ENCODE data around the gene TRABD2B. TPM values are rescaled to one million over a fixed set of nuclear protein-coding genes. Genes with fewer than 3 reads are reported as not detected.

Gene TRABD2B
- polyA plus RNA-seq, 1 donor from 2014 or later = not detected

- Mint-ChIP-seq H3K9me3 (no peaks in the 10 kb centered on the region), H3K4me3 (no peak overlapping the region), H3K36me3 (peaks cover 1% of the 10 kb centered on the region), H3K4me1 (no peaks in the 10 kb centered on the region), H3K27me3 (peaks cover 2% of the 10 kb centered on the region), H3K27ac (no peak overlapping the region)
Observed at GRCh38 chr1:48027533-48027835, 30.3 kb upstream of the TRABD2B start.

GRCh38 chr1:48026701-48027532, 29.7 kb upstream of the TRABD2B start:
- no peaks in the 10 kb centered on the region for H3K9me3 Mint-ChIP-seq
- H3K4me1 Mint-ChIP-seq = peaks cover 0 to 2% (median 0%) of the 10 kb centered on the region in 3 donors

GRCh38 chr1:48026275-48026674, 29.1 kb upstream of the TRABD2B start:
- Mint-ChIP-seq H3K27me3 (peaks cover 2% of the 10 kb centered on the region), H3K27ac (no peak overlapping the region), H3K4me1 (peaks cover 0 to 2% (median 0%) of the 10 kb centered on the region in 3 donors), H3K4me3 (no peak overlapping the region), H3K36me3 (peaks cover 1% of the 10 kb centered on the region), H3K9me3 (no peaks in the 10 kb centered on the region)

More at GRCh38 chr1:48026701-48027532, 29.7 kb upstream of the TRABD2B start:
- H3K27me3 Mint-ChIP-seq = peaks cover 2% of the 10 kb centered on the region
- H3K36me3 Mint-ChIP-seq = peaks cover 1% of the 10 kb centered on the region
- no peak overlapping the region for H3K4me3 Mint-ChIP-seq
- H3K27ac Mint-ChIP-seq = no peak overlapping the region

- H3K4me1 Mint-ChIP-seq = peaks cover 0 to 2% (median 0%) of the 10 kb centered on the region in 3 donors
- H3K9me3 Mint-ChIP-seq = no peaks in the 10 kb centered on the region
- H3K36me3 Mint-ChIP-seq = peaks cover 1% of the 10 kb centered on the region
- no peak overlapping the region for H3K4me3 Mint-ChIP-seq
- peaks cover 8% of the 10 kb centered on the region for H3K27me3 Mint-ChIP-seq
- H3K27ac Mint-ChIP-seq = peak overlapping the region in 1 of 3 donors; percentile 41
Observed at GRCh38 chr1:48025076-48025475, 27.9 kb upstream of the TRABD2B start.

GRCh38 chr1:48023488-48023887, 26.3 kb upstream of the TRABD2B start:
- H3K36me3 Mint-ChIP-seq = no peaks in the 10 kb centered on the region
- H3K9me3 Mint-ChIP-seq = no peaks in the 10 kb centered on the region
- H3K4me3 Mint-ChIP-seq = no peak overlapping the region
- H3K27ac Mint-ChIP-seq = no peak overlapping the region
- H3K4me1 Mint-ChIP-seq = peaks cover 0 to 2% (median 0%) of the 10 kb centered on the region in 3 donors
- H3K27me3 Mint-ChIP-seq = peaks cover 8% of the 10 kb centered on the region

GRCh38 chr1:48022306-48022705, 25.1 kb upstream of the TRABD2B start:
- H3K36me3 Mint-ChIP-seq = no peaks in the 10 kb centered on the region
- no peaks in the 10 kb centered on the region for H3K9me3 Mint-ChIP-seq
- H3K4me1 Mint-ChIP-seq = peaks cover 0 to 2% (median 0%) of the 10 kb centered on the region in 3 donors
- H3K27me3 Mint-ChIP-seq = peaks cover 8% of the 10 kb centered on the region
- H3K4me3 Mint-ChIP-seq = no peak overlapping the region
- no peak overlapping the region for H3K27ac Mint-ChIP-seq

GRCh38 chr1:48021792-48022191, 24.6 kb upstream of the TRABD2B start:
- Mint-ChIP-seq H3K36me3 (no peaks in the 10 kb centered on the region), H3K27me3 (peaks cover 8% of the 10 kb centered on the region), H3K4me3 (no peak overlapping the region), H3K27ac (peak overlapping the region in 1 of 3 donors; percentile 43), H3K4me1 (peaks cover 0 to 2% (median 0%) of the 10 kb centered on the region in 3 donors), H3K9me3 (no peaks in the 10 kb centered on the region)

- Mint-ChIP-seq H3K27me3 (peaks cover 8% of the 10 kb centered on the region), H3K36me3 (no peaks in the 10 kb centered on the region)
Observed at GRCh38 chr1:48019714-48020315, 22.6 kb upstream of the TRABD2B start.

GRCh38 chr1:48018799-48019198, 21.6 kb upstream of the TRABD2B start:
- Mint-ChIP-seq H3K36me3 (no peaks in the 10 kb centered on the region), H3K4me1 (peaks cover 0 to 2% (median 0%) of the 10 kb centered on the region in 3 donors), H3K27ac (no peak overlapping the region), H3K9me3 (no peaks in the 10 kb centered on the region), H3K27me3 (peaks cover 8% of the 10 kb centered on the region), H3K4me3 (no peak overlapping the region)

More at GRCh38 chr1:48019714-48020315, 22.6 kb upstream of the TRABD2B start:
- H3K9me3 Mint-ChIP-seq = no peaks in the 10 kb centered on the region
- H3K4me1 Mint-ChIP-seq = peaks cover 0 to 2% (median 0%) of the 10 kb centered on the region in 3 donors
- no peak overlapping the region for H3K4me3 Mint-ChIP-seq
- no peak overlapping the region for H3K27ac Mint-ChIP-seq

GRCh38 chr1:48017716-48018115, 20.5 kb upstream of the TRABD2B start:
- Mint-ChIP-seq H3K27me3 (peaks cover 8% of the 10 kb centered on the region), H3K4me3 (no peak overlapping the region), H3K4me1 (peaks cover 0 to 2% (median 0%) of the 10 kb centered on the region in 3 donors), H3K27ac (no peak overlapping the region), H3K9me3 (no peaks in the 10 kb centered on the region), H3K36me3 (no peaks in the 10 kb centered on the region)

GRCh38 chr1:48016515-48016914, 19.3 kb upstream of the TRABD2B start:
- Mint-ChIP-seq H3K27ac (no peak overlapping the region), H3K9me3 (no peaks in the 10 kb centered on the region), H3K27me3 (peaks cover 8% of the 10 kb centered on the region), H3K36me3 (no peaks in the 10 kb centered on the region), H3K4me3 (no peak overlapping the region), H3K4me1 (no peaks in the 10 kb centered on the region)

- H3K9me3 Mint-ChIP-seq = no peaks in the 10 kb centered on the region
- H3K4me3 Mint-ChIP-seq = no peak overlapping the region
- H3K27me3 Mint-ChIP-seq = no peaks in the 10 kb centered on the region
- H3K36me3 Mint-ChIP-seq = no peaks in the 10 kb centered on the region
- no peaks in the 10 kb centered on the region for H3K4me1 Mint-ChIP-seq
- no peak overlapping the region for H3K27ac Mint-ChIP-seq
Observed at GRCh38 chr1:48013270-48013669, 16.1 kb upstream of the TRABD2B start.

GRCh38 chr1:48007047-48007446, 9.9 kb upstream of the TRABD2B start:
- no peaks in the 10 kb centered on the region for H3K27me3 Mint-ChIP-seq
- no peak overlapping the region for H3K4me3 Mint-ChIP-seq
- no peak overlapping the region for H3K27ac Mint-ChIP-seq
- no peaks in the 10 kb centered on the region for H3K36me3 Mint-ChIP-seq
- no peaks in the 10 kb centered on the region for H3K9me3 Mint-ChIP-seq
- no peaks in the 10 kb centered on the region for H3K4me1 Mint-ChIP-seq

- no peaks in the 10 kb centered on the region for H3K36me3 Mint-ChIP-seq
- H3K27me3 Mint-ChIP-seq = no peaks in the 10 kb centered on the region
- H3K4me3 Mint-ChIP-seq = no peak overlapping the region
- no peak overlapping the region for H3K27ac Mint-ChIP-seq
- H3K4me1 Mint-ChIP-seq = no peaks in the 10 kb centered on the region
- no peaks in the 10 kb centered on the region for H3K9me3 Mint-ChIP-seq
Observed at GRCh38 chr1:48006264-48006663, 9.1 kb upstream of the TRABD2B start.

GRCh38 chr1:48005253-48006117, 8.3 kb upstream of the TRABD2B start:
- Mint-ChIP-seq H3K36me3 (no peaks in the 10 kb centered on the region), H3K27ac (no peak overlapping the region), H3K4me3 (no peak overlapping the region), H3K4me1 (no peaks in the 10 kb centered on the region), H3K27me3 (no peaks in the 10 kb centered on the region), H3K9me3 (no peaks in the 10 kb centered on the region)

All from IgD-negative memory B cell (primary cell).